Gastroesophageal sphincter (tissue), 3 donors: ENCODE results near the gene PPARGC1A.

Experiments used
- CTCF ChIP-seq, 4 experiments: fragments of 200-600 bp in 2 of 4; fragments of 450-650 bp in 2 of 4; sonication (generic) in 1 of 4; IDR thresholded peaks; one replicate each; pipeline ENCODE4 v1.5.1; 2017 to 2019; ENCODE audit warnings: antibody characterized with exemption in 4 of 4, mild to moderate bottlenecking in 2 of 4, moderate library complexity in 2 of 4
- POLR2AphosphoS5 ChIP-seq: sonication (generic); formaldehyde crosslinking; IDR thresholded peaks from one replicate; pipeline ENCODE4 v1.6.1; 2017; ENCODE audit warnings: antibody characterized with exemption

DNA sequence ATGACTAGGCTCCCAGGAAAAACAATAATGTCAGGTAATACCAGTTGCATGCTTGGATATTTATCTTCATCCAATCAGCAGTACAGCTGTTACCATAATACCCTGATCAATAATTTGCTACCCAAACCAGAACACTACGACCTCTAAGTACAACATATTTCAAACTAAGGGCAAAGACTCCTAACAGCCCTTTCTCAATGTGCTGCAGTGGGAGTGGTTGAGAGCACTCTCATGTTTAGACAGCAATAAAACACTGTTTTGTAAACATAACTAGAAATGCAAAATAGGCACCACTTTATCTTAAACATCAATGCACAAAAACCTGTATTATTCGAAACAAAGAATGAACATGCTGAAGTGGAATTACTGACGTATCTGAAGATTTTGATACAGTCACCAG is 28.9 kb downstream of the PPARGC1A start:
- TF ChIP-seq CTCF (IDR thresholded peaks at IDR 0.05): no peak
- no peak for TF ChIP-seq POLR2AphosphoS5
